ENCODE data around the gene TLE6.

GRCh38 chr19:2978166-2978767, 903 bp downstream of the TLE6 start:
- TF ChIP-seq POLR2AphosphoS5 (IDR thresholded peaks at IDR 0.05; ENCODE audit: insufficient read depth, low read depth, low read length) (no peak), POLR2A (IDR thresholded peaks at IDR 0.05; ENCODE audit: low read depth, low read length) (no peak), EZH2 (IDR thresholded peaks at IDR 0.05; ENCODE audit: borderline replicate concordance, low read depth, low read length, severe bottlenecking) (no peak), MYC (IDR thresholded peaks at IDR 0.05; ENCODE audit: low read depth, low read length) (no peak)
- TF ChIP-seq, protein P1, sequence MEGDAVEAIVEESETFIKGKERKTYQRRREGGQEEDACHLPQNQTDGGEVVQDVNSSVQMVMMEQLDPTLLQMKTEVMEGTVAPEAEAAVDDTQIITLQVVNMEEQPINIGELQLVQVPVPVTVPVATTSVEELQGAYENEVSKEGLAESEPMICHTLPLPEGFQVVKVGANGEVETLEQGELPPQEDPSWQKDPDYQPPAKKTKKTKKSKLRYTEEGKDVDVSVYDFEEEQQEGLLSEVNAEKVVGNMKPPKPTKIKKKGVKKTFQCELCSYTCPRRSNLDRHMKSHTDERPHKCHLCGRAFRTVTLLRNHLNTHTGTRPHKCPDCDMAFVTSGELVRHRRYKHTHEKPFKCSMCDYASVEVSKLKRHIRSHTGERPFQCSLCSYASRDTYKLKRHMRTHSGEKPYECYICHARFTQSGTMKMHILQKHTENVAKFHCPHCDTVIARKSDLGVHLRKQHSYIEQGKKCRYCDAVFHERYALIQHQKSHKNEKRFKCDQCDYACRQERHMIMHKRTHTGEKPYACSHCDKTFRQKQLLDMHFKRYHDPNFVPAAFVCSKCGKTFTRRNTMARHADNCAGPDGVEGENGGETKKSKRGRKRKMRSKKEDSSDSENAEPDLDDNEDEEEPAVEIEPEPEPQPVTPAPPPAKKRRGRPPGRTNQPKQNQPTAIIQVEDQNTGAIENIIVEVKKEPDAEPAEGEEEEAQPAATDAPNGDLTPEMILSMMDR (IDR thresholded peaks at IDR 0.05; ENCODE audit: extremely low read depth in 1 of 2, insufficient read depth in 1 of 2, low read depth in 1 of 2, low read length in 2 of 2), result no peak

All from endothelial cell of umbilical vein (primary cell).